IMR-90 (cell line): ENCODE measurements around the gene SEPTIN8. TPM values are rescaled to one million over a fixed set of nuclear protein-coding genes. Genes with fewer than 3 reads are reported as not detected.

Experiments
- ATAC-seq: fragments of 200-7000 bp; cut with Tn5 transposase; 2 replicates; pipeline ENCODE4 v1.9.1; 2020; ENCODE audit warnings: low read depth, mild to moderate bottlenecking, moderate library complexity
- BruUV-seq: library from RNA; stranded (reverse); fragments of 400-500 nt; replicated peaks from 2 replicates; lab custom pipeline; 2021; lab: Mats Ljungman, UMichigan
- CTCF ChIA-PET: fragments of 300-600 bp; formaldehyde crosslinking; extraction: SDS; loops from one replicate; lab custom pipeline; 2021; ENCODE audit warnings: antibody characterized with exemption; lab: Yijun Ruan, JAX
- POLR2A ChIA-PET: fragments of 300-600 bp; sonication (Branson Sonifier 250); formaldehyde crosslinking; loops from one replicate; lab custom pipeline; 2022; ENCODE audit warnings: antibody characterized with exemption; ENCODE audit not compliant: unreplicated experiment; lab: Charles Lee
- DNase-seq: peaks from one replicate; pipeline ENCODE4 v3.0.0; 2013
- H2AFZ ChIP-seq: replicated peaks from 2 replicates; pipeline ENCODE3; 2013; ENCODE audit warnings: low read length, mild to moderate bottlenecking; ENCODE audit not compliant: poor library complexity
- H2AK5ac ChIP-seq: 2 replicates; pipeline ENCODE4 v1.6.1; 2013; ENCODE audit warnings: low read depth, low read length, inconsistent platforms
- H2AK9ac ChIP-seq: replicated peaks from 2 replicates; pipeline ENCODE3; 2013; ENCODE audit warnings: mild to moderate bottlenecking, low read depth, low read length, moderate library complexity; ENCODE audit not compliant: poor library complexity
- H2BK120ac ChIP-seq: 2 replicates; pipeline ENCODE4 v1.6.1; 2013; ENCODE audit warnings: low read depth, low read length, inconsistent platforms
- H2BK15ac ChIP-seq: 3 replicates; pipeline ENCODE4 v1.6.1; 2013; ENCODE audit warnings: low read depth, low read length, inconsistent platforms
- H2BK20ac ChIP-seq: 2 replicates; pipeline ENCODE4 v1.6.1; 2013; ENCODE audit warnings: low read depth, mild to moderate bottlenecking, inconsistent platforms, low read length, moderate library complexity
- H2BK5ac ChIP-seq: 2 replicates; pipeline ENCODE4 v1.6.1; 2013; ENCODE audit warnings: mild to moderate bottlenecking, low read depth, low read length, inconsistent platforms; ENCODE audit not compliant: poor library complexity, severe bottlenecking
- H3K14ac ChIP-seq: replicated peaks from 2 replicates; pipeline ENCODE4 v1.6.1; 2013; ENCODE audit warnings: low read depth, low read length, inconsistent platforms
- H3K18ac ChIP-seq: 2 replicates; pipeline ENCODE4 v1.6.1; 2013; ENCODE audit warnings: low read depth, low read length, control low read depth
- H3K23ac ChIP-seq: 2 replicates; pipeline ENCODE4 v1.6.1; 2013; ENCODE audit warnings: low read depth, low read length, inconsistent platforms
- H3K27ac ChIP-seq: 2 replicates; pipeline ENCODE4 v1.5.1; 2013; ENCODE audit warnings: mild to moderate bottlenecking, control low read depth, low read length; ENCODE audit not compliant: insufficient read depth
- H3K27me3 ChIP-seq: 2 replicates; pipeline ENCODE4 v1.6.1; 2013; ENCODE audit warnings: low read length; ENCODE audit not compliant: control insufficient read depth, insufficient read depth
- H3K36me3 ChIP-seq: 2 replicates; pipeline ENCODE4 v1.6.1; 2013; ENCODE audit warnings: low read length, mixed read lengths; ENCODE audit not compliant: control insufficient read depth, insufficient read depth
- H3K4ac ChIP-seq: 2 replicates; pipeline ENCODE4 v1.6.1; 2013; ENCODE audit warnings: low read depth, low read length, inconsistent platforms
- H3K4me1 ChIP-seq: 2 replicates; pipeline ENCODE4 v1.6.1; 2013; ENCODE audit warnings: low read length, mixed read lengths; ENCODE audit not compliant: control insufficient read depth, insufficient read depth
- H3K4me2 ChIP-seq: 2 replicates; pipeline ENCODE4 v1.6.1; 2013; ENCODE audit warnings: low read depth, mild to moderate bottlenecking, control low read depth, low read length, moderate library complexity
- H3K4me3 ChIP-seq: 2 replicates; pipeline ENCODE4 v1.5.1; 2013; ENCODE audit warnings: low read depth, mild to moderate bottlenecking, control low read depth, low read length, moderate library complexity; ENCODE audit not compliant: insufficient read depth
- H3K56ac ChIP-seq: 2 replicates; pipeline ENCODE4 v1.6.1; 2013; ENCODE audit warnings: low read length, inconsistent platforms; ENCODE audit not compliant: insufficient read depth; ENCODE audit errors: extremely low read depth
- H3K79me1 ChIP-seq, 2 experiments: 2 replicates each; pipeline ENCODE4 v1.6.1; 2013; ENCODE audit warnings: low read length in 2 of 2, inconsistent platforms in 1 of 2, low read depth in 1 of 2
- H3K9ac ChIP-seq: 2 replicates; pipeline ENCODE4 v1.6.1; 2013; ENCODE audit warnings: low read depth, low read length, control low read depth
- H3K9me1 ChIP-seq: 2 replicates; pipeline ENCODE4 v1.6.1; 2013; ENCODE audit warnings: low read length, inconsistent platforms; ENCODE audit not compliant: insufficient read depth
- H3K9me3 ChIP-seq: 2 replicates; pipeline ENCODE4 v1.6.1; 2013; ENCODE audit warnings: low read length; ENCODE audit not compliant: control insufficient read depth, insufficient read depth
- H4K20me1 ChIP-seq: 2 replicates; pipeline ENCODE4 v1.6.1; 2013; ENCODE audit warnings: low read length, inconsistent platforms; ENCODE audit not compliant: insufficient read depth
- H4K5ac ChIP-seq: 2 replicates; pipeline ENCODE4 v1.6.1; 2013; ENCODE audit warnings: mild to moderate bottlenecking, low read depth, low read length, control low read depth
- H4K8ac ChIP-seq, 2 experiments: 2 replicates each; pipeline ENCODE4 v1.6.1; 2013; ENCODE audit warnings: low read depth in 2 of 2, low read length in 2 of 2, control low read depth in 1 of 2, inconsistent platforms in 1 of 2
- H4K91ac ChIP-seq: 2 replicates; pipeline ENCODE4 v1.6.1; 2013; ENCODE audit warnings: low read depth, low read length, inconsistent platforms; ENCODE audit not compliant: insufficient read depth
- BHLHE40 ChIP-seq: fragments of 150-350 bp; IDR thresholded peaks from 2 replicates; pipeline ENCODE4 v1.6.1; 2016; ENCODE audit warnings: mild to moderate bottlenecking, low read depth, low read length
- CEBPB ChIP-seq: IDR thresholded peaks from 2 replicates; pipeline ENCODE4 v1.6.1; 2012; ENCODE audit warnings: low read depth, low read length, improper control_type of control experiment
- CTCF ChIP-seq: conservative IDR thresholded peaks from 2 replicates; pipeline ENCODE4 v1.5.1; 2012; ENCODE audit warnings: mild to moderate bottlenecking, low read depth, low read length, improper control_type of control experiment
- FOS ChIP-seq: fragments of 150-350 bp; IDR thresholded peaks from 2 replicates; pipeline ENCODE4 v1.6.1; 2016; ENCODE audit warnings: low read depth, low read length
- MAFK ChIP-seq: IDR thresholded peaks from 2 replicates; pipeline ENCODE4 v1.6.1; 2012; ENCODE audit warnings: low read depth, low read length, improper control_type of control experiment
- MAZ ChIP-seq: IDR thresholded peaks from 2 replicates; pipeline ENCODE4 v1.6.1; 2012; ENCODE audit warnings: low read depth, mild to moderate bottlenecking, low read length, improper control_type of control experiment, moderate library complexity, borderline replicate concordance
- MXI1 ChIP-seq: IDR thresholded peaks from 2 replicates; pipeline ENCODE4 v1.6.1; 2012; ENCODE audit warnings: low read depth, mild to moderate bottlenecking, low read length, moderate library complexity, borderline replicate concordance
- NFE2L2 ChIP-seq: fragments of 150-350 bp; IDR thresholded peaks from 2 replicates; pipeline ENCODE4 v1.6.1; 2016; ENCODE audit warnings: low read depth, mild to moderate bottlenecking, low read length
- POLR2A ChIP-seq: IDR thresholded peaks from 2 replicates; pipeline ENCODE4 v1.6.1; 2012; ENCODE audit warnings: mild to moderate bottlenecking, low read depth, low read length
- RAD21 ChIP-seq: IDR thresholded peaks from 2 replicates; pipeline ENCODE4 v1.6.1; 2012; ENCODE audit warnings: low read length, improper control_type of control experiment
- RCOR1 ChIP-seq: IDR thresholded peaks from 2 replicates; pipeline ENCODE4 v1.6.1; 2012; ENCODE audit warnings: mild to moderate bottlenecking, low read length, improper control_type of control experiment; ENCODE audit not compliant: insufficient replicate concordance
- RFX5 ChIP-seq: IDR thresholded peaks from 2 replicates; pipeline ENCODE4 v1.8.0; 2012; ENCODE audit warnings: low read depth, mild to moderate bottlenecking, low read length, moderate library complexity
- SMC3 ChIP-seq: fragments of 150-350 bp; IDR thresholded peaks from 2 replicates; pipeline ENCODE4 v1.6.1; 2016; ENCODE audit warnings: low read depth, mild to moderate bottlenecking, antibody characterized with exemption, low read length, moderate library complexity
- WGBS, 2 experiments: methylation state at CpG; one replicate each; pipeline versions ENCODE4 v1.1.5 to v1.1.7; 2013; ENCODE audit warnings: missing lambda C conversion rate in 2 of 2; ENCODE audit not compliant: insufficient read length in 1 of 2; ENCODE audit errors: extremely low coverage in 2 of 2; 5-methylcytosine and 5-hydroxymethylcytosine counted together
- dilution Hi-C: fragments of 300-500 bp; cut with HindIII; formaldehyde crosslinking; loops from one replicate; pipeline ENCODE4 v1.14.3; 2018; ENCODE audit warnings: low sequenced_read_pairs; ENCODE audit not compliant: unreplicated experiment
- in situ Hi-C: fragments of 300-500 bp; cut with MboI; formaldehyde crosslinking; loops from 3 replicates; pipeline ENCODE4 v1.14.3; 2019; ENCODE audit warnings: low sequenced_read_pairs, inconsistent platforms, mixed read lengths
- intact Hi-C: fragments of 100-400 bp; cut with micrococcal nuclease; formaldehyde crosslinking; loops from 2 replicates; pipeline ENCODE4 v1.10.0; 2022
- polyA plus RNA-seq, 3 experiments: library from polyadenylated mRNA; depleted of rRNA; stranded (reverse); fragments of >200 nt; gene quantifications; 2 replicates each; pipeline ENCODE4 v1.2.3, GENCODE V29; 2012; ENCODE audit warnings: low replicate concordance in 1 of 3
- total RNA-seq: library from RNA; depleted of rRNA; stranded (reverse); fragments of >200 nt; gene quantifications from 2 replicates; pipeline ENCODE4 v1.2.3, GENCODE V29; 2012
- TF ChIP-seq, protein P1 (sequence below): fragments of 150-350 bp; IDR thresholded peaks from 2 replicates; pipeline ENCODE4 v1.6.1; 2016; ENCODE audit warnings: low read depth, mild to moderate bottlenecking, low read length, moderate library complexity, borderline replicate concordance
- TF ChIP-seq, protein P2 (sequence below): fragments of 150-350 bp; IDR thresholded peaks from 2 replicates; pipeline ENCODE4 v1.6.1; 2017; ENCODE audit warnings: mild to moderate bottlenecking, antibody characterized with exemption, low read length, low read depth

SEPTIN8 gene
- total and polyA plus RNA-seq, 2 of the 4 experiments (the other 2 are of a cell fraction): 56.2 to 67.2 TPM

DNA sequence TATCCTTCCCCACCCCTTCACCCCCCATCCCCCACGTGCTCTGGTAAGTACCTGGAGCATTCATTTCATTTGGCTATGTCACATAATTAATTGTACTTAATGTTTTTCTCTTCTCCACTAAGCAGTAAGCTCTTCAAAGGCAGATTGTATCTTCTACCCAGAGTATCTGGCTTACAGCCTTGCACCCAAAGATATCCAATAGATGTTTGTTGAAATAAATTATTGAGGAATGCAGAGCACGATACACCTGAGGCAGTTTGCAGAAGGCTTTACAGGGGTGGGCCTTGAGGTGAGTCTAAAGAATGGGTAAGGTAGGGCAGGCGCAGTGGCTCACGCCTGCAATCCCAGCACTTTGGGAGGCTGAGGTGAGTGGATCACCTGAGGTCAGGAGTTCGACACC is 33.6 kb upstream of the SEPTIN8 start:
- Histone ChIP-seq H2AK5ac (no peak overlapping the region), H3K9me1 (no peaks in the 10 kb centered on the region), H3K18ac (no peak overlapping the region), H3K36me3 (no peaks in the 10 kb centered on the region), H3K27ac (no peak overlapping the region), H2AK9ac (no peak overlapping the region), H3K4ac (no peak overlapping the region), H2BK20ac (no peak overlapping the region), H2AFZ (no peak overlapping the region), H2BK15ac (no peak overlapping the region), H3K4me2 (no peak overlapping the region), H3K79me1 (no peaks in the 10 kb centered on the region), H4K5ac (no peak overlapping the region), H4K8ac (no peak overlapping the region), H3K14ac (no peak overlapping the region), H3K23ac (no peak overlapping the region), H3K27me3 (peaks cover 38% of the 10 kb centered on the region), H4K20me1 (no peaks in the 10 kb centered on the region), H3K4me3 (no peak overlapping the region), H3K56ac (no peak overlapping the region), H2BK120ac (no peak overlapping the region), H3K4me1 (peaks cover 7% of the 10 kb centered on the region), H4K91ac (no peak overlapping the region), H2BK5ac (no peak overlapping the region), H3K9ac (no peak overlapping the region), H3K9me3 (no peaks in the 10 kb centered on the region)
- no peak for TF ChIP-seq MXI1
- TF ChIP-seq RFX5: no peak
- no peak for TF ChIP-seq MAFK
- no peak for TF ChIP-seq NFE2L2
- TF ChIP-seq CTCF: no peak
- TF ChIP-seq, protein P1, sequence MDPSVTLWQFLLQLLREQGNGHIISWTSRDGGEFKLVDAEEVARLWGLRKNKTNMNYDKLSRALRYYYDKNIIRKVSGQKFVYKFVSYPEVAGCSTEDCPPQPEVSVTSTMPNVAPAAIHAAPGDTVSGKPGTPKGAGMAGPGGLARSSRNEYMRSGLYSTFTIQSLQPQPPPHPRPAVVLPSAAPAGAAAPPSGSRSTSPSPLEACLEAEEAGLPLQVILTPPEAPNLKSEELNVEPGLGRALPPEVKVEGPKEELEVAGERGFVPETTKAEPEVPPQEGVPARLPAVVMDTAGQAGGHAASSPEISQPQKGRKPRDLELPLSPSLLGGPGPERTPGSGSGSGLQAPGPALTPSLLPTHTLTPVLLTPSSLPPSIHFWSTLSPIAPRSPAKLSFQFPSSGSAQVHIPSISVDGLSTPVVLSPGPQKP: no peak
- TF ChIP-seq RCOR1: no peak
- TF ChIP-seq, protein P2, sequence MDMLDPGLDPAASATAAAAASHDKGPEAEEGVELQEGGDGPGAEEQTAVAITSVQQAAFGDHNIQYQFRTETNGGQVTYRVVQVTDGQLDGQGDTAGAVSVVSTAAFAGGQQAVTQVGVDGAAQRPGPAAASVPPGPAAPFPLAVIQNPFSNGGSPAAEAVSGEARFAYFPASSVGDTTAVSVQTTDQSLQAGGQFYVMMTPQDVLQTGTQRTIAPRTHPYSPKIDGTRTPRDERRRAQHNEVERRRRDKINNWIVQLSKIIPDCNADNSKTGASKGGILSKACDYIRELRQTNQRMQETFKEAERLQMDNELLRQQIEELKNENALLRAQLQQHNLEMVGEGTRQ: no peak
- no peak for TF ChIP-seq CEBPB
- TF ChIP-seq BHLHE40: no peak
- TF ChIP-seq RAD21: no peak
- TF ChIP-seq SMC3: no peak
- no peak for TF ChIP-seq POLR2A
- no peak for TF ChIP-seq FOS
- no peak for TF ChIP-seq MAZ
- BruUV-seq: no TSS peak
- in situ Hi-C loops (no loop called here), intact Hi-C loops (no loop called here), dilution Hi-C loops (no loop called here)
- CTCF ChIA-PET: no interaction called here
- no peak for ATAC-seq
- WGBS, 2 experiments: no CpG with 5 or more reads among the region's 5 CpGs
- no peak for DNase-seq
- POLR2A ChIA-PET: no interaction called here
